Left ventricle myocardium superior (tissue), 1 donor: ENCODE data around the gene USP13. TPM values are rescaled to one million over a fixed set of nuclear protein-coding genes. Genes with fewer than 3 reads are reported as not detected.
"Not testable (repeated sequence)": the region's sequence is repeated elsewhere in the genome, so short reads cannot be mapped to it uniquely, and the experiment has no call there.

Experiments used
- ATAC-seq: fragments of 200-7000 bp; cut with Tn5 transposase; one replicate; pipeline ENCODE4 v1.9.1; 2020; ENCODE audit warnings: mild to moderate bottlenecking, moderate library complexity
- DNase-seq: peaks from one replicate; pipeline ENCODE4 v3.0.0-alpha.2; 2020
- intact Hi-C: fragments of 100-400 bp; cut with micrococcal nuclease; formaldehyde crosslinking; loops from one replicate; pipeline ENCODE4 v1.11.0; 2022
- total RNA-seq: library from RNA; stranded (reverse); fragmentation: NEBNext Ultra II Directional; extraction: Animal tissue kit (Norgen Biotek cat#: 25700); gene quantifications from one replicate; pipeline ENCODE4 v1.2.1, GENCODE V29; 2021
- donor health status: DM: no; HTN: yes; CAD: no; lungs with severe emphysema.

USP13 gene
- total RNA-seq, 1 donor from 2014 or later, result 156 TPM

GRCh38 chr3:179653096-179653797 lies 407 bp downstream of the USP13 start:
- DNase-seq (peak; percentile 84), ATAC-seq (peak; percentile 82)
- intact Hi-C loops, result loop anchor here (10.0 kb wide), 1 partner anchor 82 kb away; no protein-coding TSS in a partner anchor

- ATAC-seq, result no peak
- DNase-seq, result no peak
- intact Hi-C loops, result loop anchor here (10.0 kb wide), 1 partner anchor 80 kb away; no protein-coding TSS in a partner anchor
These were observed 2.4 kb downstream of the USP13 start for GRCh38 chr3:179655236-179655635.

DNA sequence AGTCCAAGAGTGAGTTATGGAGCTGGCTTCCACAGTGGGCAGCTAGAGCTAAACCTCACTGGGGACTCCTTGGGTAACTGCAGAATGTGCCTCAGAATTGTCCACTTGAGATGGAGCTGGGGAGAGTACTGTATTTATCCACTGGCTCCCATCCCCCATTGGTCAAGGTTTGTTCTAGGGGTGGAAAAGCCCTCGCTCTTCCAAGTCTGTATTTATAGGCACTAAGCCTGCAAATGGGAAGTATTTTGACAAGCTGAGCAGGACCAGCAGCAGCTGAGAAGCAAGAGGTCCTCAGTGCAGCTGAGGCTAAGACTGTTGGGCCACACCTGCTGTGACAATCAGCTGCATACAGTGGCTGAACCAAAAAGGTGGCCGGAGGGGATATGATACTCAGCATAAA lies 5.8 kb downstream of the USP13 start:
- DNase-seq, result no peak
- intact Hi-C loops, result loop anchor here (10.0 kb wide), 1 partner anchor 76 kb away; no protein-coding TSS in a partner anchor
- ATAC-seq, result peak; percentile 23

GRCh38 chr3:179660872-179661271 lies 8.0 kb downstream of the USP13 start:
- intact Hi-C loops, result no loop called here
- no peak for DNase-seq
- no peak for ATAC-seq

GRCh38 chr3:179661777-179662176 lies 8.9 kb downstream of the USP13 start:
- no peak for ATAC-seq
- DNase-seq, result no peak
- intact Hi-C loops, result no loop called here

GRCh38 chr3:179663093-179663492 lies 10.3 kb downstream of the USP13 start:
- no peak for ATAC-seq
- no peak for DNase-seq
- intact Hi-C loops, result no loop called here

DNA sequence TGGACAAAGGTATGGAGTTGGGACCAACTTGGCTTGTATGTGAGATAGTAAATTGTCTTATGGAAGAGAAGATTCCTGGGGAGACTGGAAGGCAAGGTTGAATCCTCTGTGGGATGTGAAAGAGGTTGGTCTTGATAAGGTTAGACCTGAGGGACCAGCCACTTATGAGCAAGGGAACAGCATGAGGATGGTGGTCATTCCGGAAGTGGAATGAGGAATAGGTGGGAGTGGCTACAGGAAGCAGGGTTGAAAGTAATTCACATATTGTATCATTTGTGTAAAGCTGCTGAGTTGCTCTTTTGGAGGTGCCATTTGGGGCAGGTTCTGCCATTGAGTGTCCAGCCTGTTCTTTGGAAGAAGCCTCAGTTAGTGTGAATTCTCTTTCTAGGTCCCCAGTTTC lies 13.2 kb downstream of the USP13 start:
- ATAC-seq (peak; percentile 2), DNase-seq (no peak)
- intact Hi-C loops, result no loop called here

DNA sequence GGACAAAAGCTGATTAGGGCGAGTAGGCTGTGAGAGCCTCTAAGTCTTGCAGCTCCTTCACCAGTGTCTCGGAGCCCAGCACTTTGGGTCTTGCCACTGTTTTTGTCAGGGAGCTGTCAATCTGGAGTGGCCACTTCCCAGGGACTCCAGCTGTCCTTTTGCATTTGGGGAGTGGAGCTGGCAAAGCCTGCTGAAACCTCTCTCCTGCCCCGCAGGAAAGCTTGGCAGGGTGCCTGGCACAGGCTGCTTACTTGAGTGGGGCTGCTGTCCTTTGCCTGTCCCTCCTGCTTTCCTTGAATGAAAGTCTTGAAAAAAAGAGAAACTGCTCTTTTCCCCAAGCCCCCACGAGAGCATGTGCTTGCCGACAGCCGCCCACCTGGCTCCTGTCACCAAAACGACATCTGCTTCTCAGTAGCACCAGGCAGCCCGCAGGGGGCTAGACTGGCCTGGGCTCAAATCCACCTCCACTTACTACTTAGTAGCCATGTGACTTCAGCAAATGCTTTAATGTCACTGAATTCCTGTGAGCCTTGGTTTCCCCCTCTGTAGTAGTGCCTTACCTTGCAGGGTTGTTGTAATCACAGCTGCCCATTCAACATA lies 13.7 kb downstream of the USP13 start:
- intact Hi-C loops, result no loop called here
- peak; percentile 83 for ATAC-seq
- DNase-seq, result peak; percentile 92

GRCh38 chr3:179668429-179668828 lies 15.6 kb downstream of the USP13 start:
- ATAC-seq (no peak), DNase-seq (no peak)
- intact Hi-C loops, result no loop called here

- ATAC-seq, result no peak
- intact Hi-C loops, result no loop called here
- DNase-seq, result no peak
These were observed 17.5 kb downstream of the USP13 start for GRCh38 chr3:179670311-179670710.

GRCh38 chr3:179671309-179671708 lies 18.5 kb downstream of the USP13 start:
- DNase-seq, result no peak
- intact Hi-C loops, result no loop called here
- no peak for ATAC-seq

GRCh38 chr3:179671747-179672242 lies 19.0 kb downstream of the USP13 start:
- ATAC-seq (no peak), DNase-seq (no peak)

GRCh38 chr3:179672918-179673317 lies 20.1 kb downstream of the USP13 start:
- intact Hi-C loops, result no loop called here
- no peak for DNase-seq
- no peak for ATAC-seq

More at GRCh38 chr3:179671747-179672242, 19.0 kb downstream of the USP13 start:
- intact Hi-C loops, result no loop called here

GRCh38 chr3:179673523-179673922 lies 20.7 kb downstream of the USP13 start:
- ATAC-seq, result peak; percentile 81

DNA sequence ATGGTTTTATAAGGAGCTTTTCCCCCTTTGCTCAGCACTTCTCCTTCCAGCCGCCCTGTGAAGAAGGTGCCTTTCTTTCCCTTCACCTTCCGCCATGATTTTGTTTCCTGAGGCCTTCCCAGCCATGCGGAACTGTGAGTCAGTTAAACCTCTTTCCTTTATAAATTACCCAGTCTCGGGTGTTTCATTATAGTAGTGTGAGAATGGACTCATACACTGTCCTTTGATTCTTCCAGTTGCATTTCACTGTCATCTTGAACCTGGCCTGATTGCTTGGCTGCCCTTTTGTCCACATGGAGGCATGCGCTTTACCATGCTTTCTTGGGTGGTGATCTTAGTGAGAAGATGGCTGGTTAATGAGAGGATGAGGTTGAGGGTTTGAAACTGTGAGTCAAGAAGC lies 23.2 kb downstream of the USP13 start:
- intact Hi-C loops, result no loop called here
- ATAC-seq, result no peak
- DNase-seq, result no peak

More at GRCh38 chr3:179673523-179673922, 20.7 kb downstream of the USP13 start:
- intact Hi-C loops, result no loop called here
- no peak for DNase-seq

GRCh38 chr3:179677884-179678283 lies 25.0 kb downstream of the USP13 start:
- ATAC-seq (peak; percentile 55), DNase-seq (no peak)
- intact Hi-C loops, result no loop called here

- ATAC-seq (peak; percentile 37), DNase-seq (peak; percentile 41)
- intact Hi-C loops, result no loop called here
These were observed 28.8 kb downstream of the USP13 start for GRCh38 chr3:179681492-179682263.

GRCh38 chr3:179682426-179683080 lies 29.7 kb downstream of the USP13 start:
- no peak for DNase-seq
- ATAC-seq, result no peak

DNA sequence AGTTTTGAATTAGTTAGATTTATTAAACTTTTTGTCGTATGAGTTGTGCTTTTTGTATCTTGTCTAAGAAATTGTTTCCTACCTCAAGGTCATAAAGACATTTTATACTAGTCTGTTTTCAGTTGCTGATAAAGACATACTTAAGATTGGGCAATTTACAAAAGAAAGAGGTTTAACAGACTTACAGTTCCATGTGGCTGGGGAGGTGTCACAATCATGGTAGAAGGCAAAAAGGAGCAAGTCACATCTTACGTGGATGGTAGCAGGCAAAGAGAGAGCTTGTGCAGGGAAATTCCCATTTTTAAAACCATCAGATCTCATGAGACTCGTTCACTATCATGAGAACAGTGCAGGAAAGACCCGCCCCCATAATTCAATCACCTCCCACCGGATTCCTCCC lies 30.4 kb downstream of the USP13 start:
- DNase-seq, intact Hi-C loops, ATAC-seq: not testable (repeated sequence)

More at GRCh38 chr3:179682426-179683080, 29.7 kb downstream of the USP13 start:
- intact Hi-C loops, result no loop called here
